ENCODE results near the gene SMIM38. TPM values are rescaled to one million over a fixed set of nuclear protein-coding genes. Genes with fewer than 3 reads are reported as not detected.
A peak's percentile ranks its signal among the peaks of the same experiment; 100 is the strongest.

The SMIM38 gene
- total RNA-seq, 1 donor from 2014 or later = not detected

GRCh38 chr11:69120096-69120875 is 35.4 kb upstream of the SMIM38 start:
- intact Hi-C loops (cut with micrococcal nuclease) = no loop called here
- DNase-seq = no peak
- peaks cover 40% of the 10 kb centered on the region for H3K4me1 ChIP-seq

GRCh38 chr11:69121021-69121420 is 34.7 kb upstream of the SMIM38 start:
- peaks cover 9% of the 10 kb centered on the region for H3K9me3 ChIP-seq (replicated peaks)
- no peaks in the 10 kb centered on the region for H3K36me3 ChIP-seq
- intact Hi-C loops (cut with micrococcal nuclease) = no loop called here
- no peaks in the 10 kb centered on the region for H3K27me3 ChIP-seq (ENCODE audit: low read depth)
- H3K4me3 ChIP-seq = no peak overlapping the region
- TF ChIP-seq, protein P1, sequence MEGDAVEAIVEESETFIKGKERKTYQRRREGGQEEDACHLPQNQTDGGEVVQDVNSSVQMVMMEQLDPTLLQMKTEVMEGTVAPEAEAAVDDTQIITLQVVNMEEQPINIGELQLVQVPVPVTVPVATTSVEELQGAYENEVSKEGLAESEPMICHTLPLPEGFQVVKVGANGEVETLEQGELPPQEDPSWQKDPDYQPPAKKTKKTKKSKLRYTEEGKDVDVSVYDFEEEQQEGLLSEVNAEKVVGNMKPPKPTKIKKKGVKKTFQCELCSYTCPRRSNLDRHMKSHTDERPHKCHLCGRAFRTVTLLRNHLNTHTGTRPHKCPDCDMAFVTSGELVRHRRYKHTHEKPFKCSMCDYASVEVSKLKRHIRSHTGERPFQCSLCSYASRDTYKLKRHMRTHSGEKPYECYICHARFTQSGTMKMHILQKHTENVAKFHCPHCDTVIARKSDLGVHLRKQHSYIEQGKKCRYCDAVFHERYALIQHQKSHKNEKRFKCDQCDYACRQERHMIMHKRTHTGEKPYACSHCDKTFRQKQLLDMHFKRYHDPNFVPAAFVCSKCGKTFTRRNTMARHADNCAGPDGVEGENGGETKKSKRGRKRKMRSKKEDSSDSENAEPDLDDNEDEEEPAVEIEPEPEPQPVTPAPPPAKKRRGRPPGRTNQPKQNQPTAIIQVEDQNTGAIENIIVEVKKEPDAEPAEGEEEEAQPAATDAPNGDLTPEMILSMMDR (IDR thresholded peaks at IDR 0.05; ENCODE audit: borderline replicate concordance) = no peak
- no peak for DNase-seq
- H3K27ac ChIP-seq (replicated peaks) = no peak overlapping the region
- peaks cover 34% of the 10 kb centered on the region for H3K4me1 ChIP-seq

More at GRCh38 chr11:69120096-69120875, 35.4 kb upstream of the SMIM38 start:
- H3K36me3 ChIP-seq = no peaks in the 10 kb centered on the region
- TF ChIP-seq, protein P1 (IDR thresholded peaks at IDR 0.05; ENCODE audit: borderline replicate concordance) = no peak
- no peak overlapping the region for H3K27ac ChIP-seq (replicated peaks)
- H3K4me3 ChIP-seq = no peak overlapping the region
- H3K9me3 ChIP-seq (replicated peaks) = peaks cover 9% of the 10 kb centered on the region
- no peaks in the 10 kb centered on the region for H3K27me3 ChIP-seq (ENCODE audit: low read depth)

GRCh38 chr11:69121621-69122325 is 34.0 kb upstream of the SMIM38 start:
- Histone ChIP-seq H3K27ac (replicated peaks) (peak overlapping the region; percentile 89), H3K27me3 (ENCODE audit: low read depth) (no peaks in the 10 kb centered on the region), H3K36me3 (no peaks in the 10 kb centered on the region), H3K4me3 (no peak overlapping the region), H3K9me3 (replicated peaks) (peaks cover 9% of the 10 kb centered on the region), H3K4me1 (peaks cover 33% of the 10 kb centered on the region)
- intact Hi-C loops (cut with micrococcal nuclease) = no loop called here
- TF ChIP-seq, protein P1 (IDR thresholded peaks at IDR 0.05; ENCODE audit: borderline replicate concordance) = no peak
- no peak for DNase-seq

DNA sequence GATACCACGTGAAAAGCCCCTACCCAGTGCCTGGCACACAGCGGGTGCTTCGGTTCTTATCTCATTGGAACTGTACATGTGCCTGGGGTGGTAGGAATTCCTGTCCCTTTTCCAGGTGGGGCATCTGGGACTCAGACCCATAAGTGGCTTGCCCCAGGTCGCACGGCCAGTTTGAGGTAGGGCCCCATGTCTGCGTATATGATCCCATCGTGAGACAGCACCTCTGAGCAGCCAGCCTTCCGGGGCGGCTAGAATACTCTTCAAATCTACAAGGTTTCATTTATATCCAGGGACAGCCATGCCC is 33.5 kb upstream of the SMIM38 start:
- H3K27ac ChIP-seq (replicated peaks) = peak overlapping the region; percentile 89
- peaks cover 9% of the 10 kb centered on the region for H3K9me3 ChIP-seq (replicated peaks)
- no peak for DNase-seq
- H3K4me3 ChIP-seq = peak overlapping the region; percentile 29
- no peaks in the 10 kb centered on the region for H3K27me3 ChIP-seq (ENCODE audit: low read depth)
- H3K4me1 ChIP-seq = peaks cover 38% of the 10 kb centered on the region
- no peaks in the 10 kb centered on the region for H3K36me3 ChIP-seq
- intact Hi-C loops (cut with micrococcal nuclease) = no loop called here
- TF ChIP-seq, protein P1 (IDR thresholded peaks at IDR 0.05; ENCODE audit: borderline replicate concordance) = no peak

- Histone ChIP-seq H3K4me3 (peak overlapping the region; percentile 29), H3K27ac (replicated peaks) (peak overlapping the region; percentile 89), H3K36me3 (no peaks in the 10 kb centered on the region), H3K4me1 (peaks cover 40% of the 10 kb centered on the region), H3K27me3 (ENCODE audit: low read depth) (no peaks in the 10 kb centered on the region), H3K9me3 (replicated peaks) (peaks cover 13% of the 10 kb centered on the region)
- DNase-seq = peak; percentile 71
- intact Hi-C loops (cut with micrococcal nuclease) = no loop called here
- TF ChIP-seq, protein P1 (IDR thresholded peaks at IDR 0.05; ENCODE audit: borderline replicate concordance) = no peak
Measured at GRCh38 chr11:69122630-69123431, 32.9 kb upstream of the SMIM38 start.

Data from left ventricle myocardium inferior (tissue), 1 donor.